ENCODE measurements around the gene MAT2B.

DNA sequence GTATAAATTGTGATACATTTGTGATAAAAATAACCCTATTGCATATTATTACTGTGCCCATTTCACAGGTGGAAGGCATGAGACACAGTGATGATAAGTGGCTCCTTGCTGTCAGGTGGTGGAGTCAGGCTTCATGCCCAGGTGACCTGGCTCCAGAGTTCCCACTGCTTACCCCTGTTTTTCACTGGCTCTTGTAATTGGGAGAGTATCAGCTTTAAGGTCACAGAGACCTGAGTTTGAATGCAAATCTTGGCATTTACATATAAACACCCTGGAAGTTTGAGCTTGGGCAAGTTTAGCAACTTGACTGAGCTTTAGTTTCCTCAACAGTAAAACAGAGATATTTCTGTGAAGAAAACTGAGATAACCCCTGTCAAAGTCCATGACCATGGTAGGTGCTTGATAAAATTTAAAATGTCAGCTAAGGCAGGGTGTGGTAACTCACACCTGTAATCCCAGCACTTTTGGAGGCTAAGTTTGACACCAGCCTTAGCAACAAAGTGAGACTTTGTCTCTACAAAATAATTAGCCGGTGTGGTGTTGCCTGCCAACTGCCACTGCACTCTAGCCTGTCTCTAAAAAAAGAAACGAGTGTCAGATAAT, 29.2 kb downstream of the MAT2B start:
- no peak for TF ChIP-seq CTCF (IDR thresholded peaks at IDR 0.05)
- no peak for TF ChIP-seq ZFX (IDR thresholded peaks at IDR 0.05; ENCODE audit: borderline replicate concordance)

All from 22Rv1 (cell line).